ENCODE data around the gene SIL1.

SIL1 gene

GRCh38 chr5:138951986-138952735 is 246.0 kb downstream of the SIL1 start:
- no peak for DNase-seq

GRCh38 chr5:138951091-138951985 is 246.8 kb downstream of the SIL1 start:
- no peak for DNase-seq

- no peak for DNase-seq
These were observed 247.6 kb downstream of the SIL1 start for GRCh38 chr5:138950421-138951031.

GRCh38 chr5:138949988-138950387 is 248.2 kb downstream of the SIL1 start:
- DNase-seq = no peak

GRCh38 chr5:138949223-138949574 is 249.0 kb downstream of the SIL1 start:
- no peak for DNase-seq

GRCh38 chr5:138948471-138949222 is 249.5 kb downstream of the SIL1 start:
- DNase-seq = no peak

GRCh38 chr5:138947780-138948179 is 250.4 kb downstream of the SIL1 start:
- no peak for DNase-seq

- DNase-seq = no peak
These were observed 251.2 kb downstream of the SIL1 start for GRCh38 chr5:138946831-138947560.

GRCh38 chr5:138946241-138946623 is 251.9 kb downstream of the SIL1 start:
- no peak for DNase-seq

GRCh38 chr5:138945421-138946240 is 252.5 kb downstream of the SIL1 start:
- no peak for DNase-seq

- DNase-seq = no peak
These were observed 253.4 kb downstream of the SIL1 start for GRCh38 chr5:138944527-138945322.

- no peak for DNase-seq
These were observed 254.5 kb downstream of the SIL1 start for GRCh38 chr5:138943599-138944173.

- no peak for DNase-seq
These were observed 255.3 kb downstream of the SIL1 start for GRCh38 chr5:138942861-138943260.

- no peak for DNase-seq
These were observed 256.1 kb downstream of the SIL1 start for GRCh38 chr5:138942066-138942465.

GRCh38 chr5:138938526-138938925 is 259.6 kb downstream of the SIL1 start:
- DNase-seq = no peak

- no peak for DNase-seq
These were observed 260.5 kb downstream of the SIL1 start for GRCh38 chr5:138937392-138938387.

- DNase-seq = no peak
These were observed 261.2 kb downstream of the SIL1 start for GRCh38 chr5:138936968-138937345.

- no peak for DNase-seq
These were observed 261.8 kb downstream of the SIL1 start for GRCh38 chr5:138936225-138936967.
